ENCODE data around the gene BTBD16.

Gene BTBD16

GRCh38 chr10:122350893-122351292 lies 79.8 kb downstream of the BTBD16 start:
- TF ChIP-seq CTCF (IDR thresholded peaks at IDR 0.05; ENCODE audit: low read depth, low read length, missing control alignments) = no peak
- no peak for DNase-seq (ENCODE audit: extremely low read depth, low read depth)
- no peak overlapping the region for H3K4me3 ChIP-seq (replicated peaks; ENCODE audit: low read depth, low read length)

- no peak for DNase-seq (ENCODE audit: extremely low read depth, low read depth)
- H3K4me3 ChIP-seq (replicated peaks; ENCODE audit: low read depth, low read length) = no peak overlapping the region
- no peak for TF ChIP-seq CTCF (IDR thresholded peaks at IDR 0.05; ENCODE audit: low read depth, low read length, missing control alignments)
These were observed 81.9 kb downstream of the BTBD16 start for GRCh38 chr10:122352817-122353525.

GRCh38 chr10:122354383-122354782 lies 83.3 kb downstream of the BTBD16 start:
- no peak for DNase-seq (ENCODE audit: extremely low read depth, low read depth)
- no peak for TF ChIP-seq CTCF (IDR thresholded peaks at IDR 0.05; ENCODE audit: low read depth, low read length, missing control alignments)
- H3K4me3 ChIP-seq (replicated peaks; ENCODE audit: low read depth, low read length) = no peak overlapping the region

- H3K4me3 ChIP-seq (replicated peaks; ENCODE audit: low read depth, low read length) = no peak overlapping the region
- DNase-seq (ENCODE audit: extremely low read depth, low read depth) = no peak
- TF ChIP-seq CTCF (IDR thresholded peaks at IDR 0.05; ENCODE audit: low read depth, low read length, missing control alignments) = no peak
These were observed 86.6 kb downstream of the BTBD16 start for GRCh38 chr10:122357685-122358084.

- no peak overlapping the region for H3K4me3 ChIP-seq (replicated peaks; ENCODE audit: low read depth, low read length)
- no peak for DNase-seq (ENCODE audit: extremely low read depth, low read depth)
- TF ChIP-seq CTCF (IDR thresholded peaks at IDR 0.05; ENCODE audit: low read depth, low read length, missing control alignments) = no peak
These were observed 88.5 kb downstream of the BTBD16 start for GRCh38 chr10:122359621-122360020.

- no peak for DNase-seq (ENCODE audit: extremely low read depth, low read depth)
- TF ChIP-seq CTCF (IDR thresholded peaks at IDR 0.05; ENCODE audit: low read depth, low read length, missing control alignments) = no peak
- no peak overlapping the region for H3K4me3 ChIP-seq (replicated peaks; ENCODE audit: low read depth, low read length)
These were observed 90.0 kb downstream of the BTBD16 start for GRCh38 chr10:122361046-122361445.

Data from HFF-Myc (cell line).